Activated CD8-positive, alpha-beta T cell treated with anti-CD3 and anti-CD28 coated beads, Interleukin-2, amount 10 ng/mL, durations not matched to agents 7 days and 5 days (primary cell): ENCODE results near the gene ERI3. TPM values are rescaled to one million over a fixed set of nuclear protein-coding genes. Genes with fewer than 3 reads are reported as not detected.

ENCODE experiments used
- ATAC-seq: fragments of 150-1000 bp; cut with Tn5 transposase; one replicate; pipeline ENCODE4 v1.10.0; 2021; ENCODE audit warnings: moderate library complexity
- CTCF ChIA-PET: fragments of 350-600 bp; sonication (Branson Sonifier 250); formaldehyde crosslinking; loops from one replicate; lab custom pipeline; 2021; ENCODE audit warnings: antibody characterized with exemption; lab: Charles Lee
- POLR2A ChIA-PET: fragments of 350-600 bp; sonication (Branson Sonifier 250); formaldehyde crosslinking; loops from one replicate; lab custom pipeline; 2021; ENCODE audit warnings: antibody characterized with exemption; lab: Charles Lee
- DNase-seq: peaks from one replicate; pipeline ENCODE4 v3.0.0-alpha.2; 2020
- H3K27ac Mint-ChIP-seq: one replicate; pipeline ENCODE4 v1.8.0; 2021; ENCODE audit warnings: mild to moderate bottlenecking, mixed read lengths
- H3K27me3 Mint-ChIP-seq: one replicate; pipeline ENCODE4 v1.8.0; 2021; ENCODE audit warnings: low read depth, mixed read lengths
- H3K36me3 Mint-ChIP-seq: one replicate; pipeline ENCODE4 v1.8.0; 2021; ENCODE audit warnings: low read depth, mixed read lengths
- H3K4me1 Mint-ChIP-seq: one replicate; pipeline ENCODE4 v1.8.0; 2021; ENCODE audit warnings: low read depth, mixed read lengths
- H3K4me3 Mint-ChIP-seq: one replicate; pipeline ENCODE4 v1.8.0; 2021; ENCODE audit warnings: mild to moderate bottlenecking, mixed read lengths
- H3K9me3 Mint-ChIP-seq: one replicate; pipeline ENCODE4 v1.8.0; 2022; ENCODE audit warnings: mixed read lengths; ENCODE audit not compliant: insufficient read depth
- total RNA-seq, 2 experiments: library from RNA; stranded (reverse); gene quantifications; one replicate each; pipeline ENCODE4 v1.2.3, GENCODE V29; 2021

Gene ERI3
- total RNA-seq, 2 experiments from 2014 or later = 33.1 to 33.2 TPM

GRCh38 chr1:44294588-44295007 is 60.5 kb downstream of the ERI3 start:
- Mint-ChIP-seq H3K4me3 (no peak overlapping the region), H3K36me3 (peaks cover 3% of the 10 kb centered on the region), H3K27ac (no peak overlapping the region), H3K9me3 (no peaks in the 10 kb centered on the region), H3K27me3 (no peaks in the 10 kb centered on the region), H3K4me1 (no peaks in the 10 kb centered on the region)
- POLR2A ChIA-PET = no interaction called here
- DNase-seq = no peak
- CTCF ChIA-PET = interaction anchor here (1.0 kb wide), 1 partner anchor 77 kb away, joined by 3 read pairs; no protein-coding TSS in a partner anchor
- no peak for ATAC-seq

GRCh38 chr1:44293761-44294315 is 61.2 kb downstream of the ERI3 start:
- H3K4me3 Mint-ChIP-seq = no peak overlapping the region
- H3K27ac Mint-ChIP-seq = no peak overlapping the region
- CTCF ChIA-PET = no interaction called here

DNA sequence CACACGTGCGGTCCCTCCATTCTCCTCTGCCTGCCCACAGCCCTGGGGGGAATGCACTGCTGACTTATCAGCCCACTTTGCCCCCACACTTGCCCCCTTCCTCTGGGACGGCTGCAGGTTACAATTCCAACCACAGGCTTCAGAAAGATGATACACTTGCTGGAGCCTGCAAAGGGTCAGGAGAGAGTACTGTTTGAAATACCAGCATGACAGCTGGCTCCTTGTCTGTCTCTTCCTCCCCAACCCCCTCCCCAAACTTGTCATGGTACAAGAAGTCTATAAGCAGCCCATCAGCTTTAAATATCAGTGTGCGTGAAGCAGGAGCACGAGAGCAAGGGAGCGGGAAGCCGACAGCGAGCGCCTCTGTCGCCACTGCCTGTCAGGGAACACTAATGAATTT is 62.4 kb downstream of the ERI3 start:
- no peaks in the 10 kb centered on the region for H3K27me3 Mint-ChIP-seq
- ATAC-seq = no peak

More at GRCh38 chr1:44293761-44294315, 61.2 kb downstream of the ERI3 start:
- no peaks in the 10 kb centered on the region for H3K4me1 Mint-ChIP-seq
- H3K36me3 Mint-ChIP-seq = peaks cover 3% of the 10 kb centered on the region
- ATAC-seq (no peak), DNase-seq (no peak)
- H3K9me3 Mint-ChIP-seq = no peaks in the 10 kb centered on the region
- POLR2A ChIA-PET = no interaction called here
- no peaks in the 10 kb centered on the region for H3K27me3 Mint-ChIP-seq

DNA sequence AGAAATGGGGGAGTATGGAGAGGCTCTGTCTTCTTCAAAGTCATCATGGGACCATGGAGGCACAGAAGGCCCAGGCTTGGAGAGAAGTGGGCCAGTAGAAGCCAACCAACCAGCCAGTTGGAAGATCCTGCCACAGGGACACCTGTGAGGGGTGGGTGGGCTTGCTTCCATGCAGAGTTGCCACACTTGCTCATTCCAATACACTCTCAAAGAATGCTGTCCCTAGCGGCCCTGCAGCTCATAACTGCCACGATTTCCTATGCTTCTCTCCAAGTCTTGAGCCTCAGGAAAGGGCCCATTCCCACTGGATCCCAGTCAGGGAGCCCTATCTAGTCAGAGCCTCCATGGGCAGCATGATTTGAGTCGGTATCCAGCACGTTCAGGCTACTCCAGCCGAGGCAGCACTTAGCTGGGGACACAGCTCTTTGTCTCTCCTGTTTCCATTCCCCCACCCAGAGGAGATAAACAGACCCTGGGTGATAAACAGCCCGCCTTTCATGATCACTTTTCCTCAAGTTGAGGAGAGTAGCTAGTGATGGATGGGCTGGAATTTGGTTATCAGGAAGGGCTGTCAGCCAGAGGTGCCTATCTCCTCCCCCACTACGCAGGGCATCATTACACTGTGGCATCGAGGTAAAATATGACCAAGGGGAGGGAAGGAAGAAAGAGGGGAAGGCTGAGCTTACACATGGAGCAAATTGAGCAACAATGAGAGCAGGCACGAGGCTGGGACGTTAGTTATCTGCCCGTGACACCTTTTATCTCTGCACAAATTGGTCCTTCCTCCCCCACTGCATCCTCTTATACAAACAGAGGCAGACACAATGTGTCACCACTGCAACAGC is 64.6 kb downstream of the ERI3 start:
- no peaks in the 10 kb centered on the region for H3K27me3 Mint-ChIP-seq
- H3K4me1 Mint-ChIP-seq = no peaks in the 10 kb centered on the region
- H3K27ac Mint-ChIP-seq = no peak overlapping the region
- ChIA-PET POLR2A (no interaction called here), CTCF (no interaction called here)
- ATAC-seq (no peak), DNase-seq (no peak)
- no peaks in the 10 kb centered on the region for H3K36me3 Mint-ChIP-seq
- H3K4me3 Mint-ChIP-seq = no peak overlapping the region
- H3K9me3 Mint-ChIP-seq = no peaks in the 10 kb centered on the region

More for the DNA sequence above, 62.4 kb downstream of the ERI3 start:
- Mint-ChIP-seq H3K27ac (no peak overlapping the region), H3K4me3 (no peak overlapping the region), H3K4me1 (no peaks in the 10 kb centered on the region), H3K36me3 (peaks cover 3% of the 10 kb centered on the region), H3K9me3 (no peaks in the 10 kb centered on the region)
- DNase-seq = no peak
- POLR2A ChIA-PET = no interaction called here
- CTCF ChIA-PET = no interaction called here

- DNase-seq (no peak), ATAC-seq (no peak)
- Mint-ChIP-seq H3K27me3 (no peaks in the 10 kb centered on the region), H3K4me1 (no peaks in the 10 kb centered on the region), H3K36me3 (peaks cover under 1% of the 10 kb centered on the region), H3K9me3 (no peaks in the 10 kb centered on the region), H3K4me3 (no peak overlapping the region), H3K27ac (no peak overlapping the region)
- POLR2A ChIA-PET = no interaction called here
- CTCF ChIA-PET = no interaction called here
These were observed 65.5 kb downstream of the ERI3 start for GRCh38 chr1:44289530-44289929.

DNA sequence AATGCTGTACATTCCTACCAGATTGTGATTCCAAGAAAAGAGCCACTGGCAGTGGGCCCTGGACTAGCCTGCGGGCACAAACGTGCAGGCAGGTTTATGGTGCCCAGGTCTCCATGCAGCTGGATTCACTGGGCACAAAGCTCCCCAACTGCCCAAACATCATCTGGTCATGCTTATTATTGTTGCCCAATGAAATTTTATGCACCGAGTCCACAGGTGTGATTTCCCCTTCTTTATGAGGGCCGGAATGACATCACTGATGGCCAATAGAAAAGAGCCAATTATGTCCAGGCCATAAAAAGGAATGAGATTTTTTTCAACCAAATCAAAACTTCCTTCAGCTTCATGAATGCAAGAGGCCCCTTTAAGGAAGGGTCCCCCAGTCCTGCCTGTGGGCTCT is 66.2 kb downstream of the ERI3 start:
- Mint-ChIP-seq H3K4me1 (no peaks in the 10 kb centered on the region), H3K9me3 (no peaks in the 10 kb centered on the region), H3K4me3 (no peak overlapping the region), H3K27ac (no peak overlapping the region), H3K27me3 (no peaks in the 10 kb centered on the region), H3K36me3 (peaks cover 2% of the 10 kb centered on the region)
- no peak for DNase-seq
- POLR2A ChIA-PET = no interaction called here
- CTCF ChIA-PET = no interaction called here
- ATAC-seq = no peak

GRCh38 chr1:44284184-44284583 is 70.9 kb downstream of the ERI3 start:
- CTCF ChIA-PET = no interaction called here
- no peak for DNase-seq
- no peaks in the 10 kb centered on the region for H3K4me1 Mint-ChIP-seq

GRCh38 chr1:44283524-44284173 is 71.4 kb downstream of the ERI3 start:
- Mint-ChIP-seq H3K27ac (no peak overlapping the region), H3K4me1 (no peaks in the 10 kb centered on the region), H3K9me3 (no peaks in the 10 kb centered on the region), H3K36me3 (peaks cover 2% of the 10 kb centered on the region), H3K27me3 (no peaks in the 10 kb centered on the region), H3K4me3 (no peak overlapping the region)
- ChIA-PET POLR2A (no interaction called here), CTCF (no interaction called here)
- no peak for DNase-seq
- no peak for ATAC-seq

More at GRCh38 chr1:44284184-44284583, 70.9 kb downstream of the ERI3 start:
- ATAC-seq = no peak
- Mint-ChIP-seq H3K36me3 (peaks cover 2% of the 10 kb centered on the region), H3K27ac (no peak overlapping the region), H3K27me3 (no peaks in the 10 kb centered on the region), H3K9me3 (no peaks in the 10 kb centered on the region), H3K4me3 (no peak overlapping the region)
- POLR2A ChIA-PET = no interaction called here

DNA sequence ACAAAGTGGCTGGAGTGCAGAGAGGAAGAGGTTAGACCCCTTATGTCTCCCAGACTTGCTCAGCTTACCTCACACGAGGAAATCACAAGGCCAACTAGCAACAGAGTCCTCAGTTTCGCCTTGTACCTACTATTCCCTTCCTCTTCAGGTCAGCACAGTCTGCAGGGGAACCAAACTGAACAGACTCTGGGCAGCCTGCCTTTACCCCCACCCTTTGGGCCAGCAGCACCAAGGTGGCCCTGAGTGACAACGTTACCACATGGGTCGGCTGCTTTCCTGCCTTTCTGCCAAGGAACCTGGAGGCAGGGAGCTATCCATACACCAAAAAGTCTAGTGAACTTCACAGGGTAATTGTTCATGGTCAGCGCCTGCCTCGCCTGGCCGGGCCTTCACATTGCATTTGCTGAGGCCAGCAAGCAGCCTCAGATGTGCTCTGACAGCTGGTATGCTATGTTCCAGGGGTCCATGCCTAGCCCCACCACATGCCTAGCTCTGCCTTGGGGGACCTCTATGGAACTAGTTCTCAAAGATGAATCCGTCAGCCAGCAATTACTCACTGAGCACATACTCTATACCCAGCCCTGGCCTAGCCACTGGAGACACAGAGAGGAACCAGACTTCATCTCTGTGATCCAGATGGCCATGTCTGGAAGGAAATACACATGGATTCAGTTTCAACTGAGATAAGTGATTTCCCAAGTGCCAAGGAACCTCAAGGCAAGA is 72.2 kb downstream of the ERI3 start:
- H3K36me3 Mint-ChIP-seq = peaks cover 2% of the 10 kb centered on the region
- H3K27me3 Mint-ChIP-seq = no peaks in the 10 kb centered on the region
- ChIA-PET CTCF (interaction anchor here (1.4 kb wide), 1 partner anchor 65 kb away, joined by 3 read pairs; no protein-coding TSS in a partner anchor), POLR2A (no interaction called here)
- no peaks in the 10 kb centered on the region for H3K4me1 Mint-ChIP-seq
- H3K27ac Mint-ChIP-seq = no peak overlapping the region
- no peak for DNase-seq
- H3K9me3 Mint-ChIP-seq = no peaks in the 10 kb centered on the region
- ATAC-seq = no peak
- no peak overlapping the region for H3K4me3 Mint-ChIP-seq

GRCh38 chr1:44281962-44282703 is 72.9 kb downstream of the ERI3 start:
- CTCF ChIA-PET = interaction anchor here (1.4 kb wide), 1 partner anchor 64 kb away, joined by 3 read pairs; no protein-coding TSS in a partner anchor

DNA sequence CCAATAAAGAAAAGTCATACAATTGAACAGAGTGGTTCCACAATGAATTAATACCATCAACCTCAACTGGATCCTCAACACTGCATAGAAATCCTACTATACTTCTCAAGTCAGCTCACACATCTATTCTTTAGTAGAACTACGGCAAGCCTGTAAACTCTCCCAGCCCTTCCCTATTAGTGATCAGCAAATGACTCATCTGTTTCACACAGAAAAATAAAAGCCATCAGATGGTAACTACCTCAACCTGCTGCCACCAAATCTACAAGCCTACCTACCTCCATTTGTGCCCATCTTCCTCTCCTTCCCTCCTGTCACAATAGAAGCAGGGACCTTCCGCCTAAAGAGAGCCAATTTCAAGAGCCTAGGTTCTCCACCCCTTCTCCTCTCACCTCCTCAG is 78.2 kb downstream of the ERI3 start:
- H3K4me1 Mint-ChIP-seq = peaks cover 4% of the 10 kb centered on the region
- POLR2A ChIA-PET = no interaction called here
- DNase-seq = no peak
- H3K9me3 Mint-ChIP-seq = no peaks in the 10 kb centered on the region
- CTCF ChIA-PET = no interaction called here
- no peaks in the 10 kb centered on the region for H3K27me3 Mint-ChIP-seq
- H3K27ac Mint-ChIP-seq = no peak overlapping the region
- no peak for ATAC-seq
- H3K36me3 Mint-ChIP-seq = no peaks in the 10 kb centered on the region
- H3K4me3 Mint-ChIP-seq = no peak overlapping the region

More at GRCh38 chr1:44281962-44282703, 72.9 kb downstream of the ERI3 start:
- H3K4me3 Mint-ChIP-seq = no peak overlapping the region
- no peaks in the 10 kb centered on the region for H3K27me3 Mint-ChIP-seq
- H3K27ac Mint-ChIP-seq = no peak overlapping the region
- no peaks in the 10 kb centered on the region for H3K9me3 Mint-ChIP-seq
- POLR2A ChIA-PET = no interaction called here
- peaks cover 2% of the 10 kb centered on the region for H3K36me3 Mint-ChIP-seq
- H3K4me1 Mint-ChIP-seq = no peaks in the 10 kb centered on the region
- DNase-seq (no peak), ATAC-seq (no peak)
